Activated T-cell treated with anti-CD3 and anti-CD28 coated beads for 4 hours (primary cell): ENCODE measurements around the gene PAQR6.

Experiments
- DNase-seq: peaks from one replicate; pipeline ENCODE4 v3.0.0-alpha.2; 2020

PAQR6 gene

GRCh38 chr1:156247460-156248322 lies at the start of gene PAQR6:
Gene PAQR6, minus strand, starts transcription at chr1:156248056. Its CDS starts 1,325 bp downstream, at chr1:156246731.
- no peak for DNase-seq

- DNase-seq, result peak; percentile 27
Measured at GRCh38 chr1:156295391-156295947, 47.6 kb upstream of the PAQR6 start, which contains the start of gene GLMP. Gene GLMP, minus strand, starts transcription at chr1:156295679. Its CDS starts 34 bp downstream, at chr1:156295645.

- DNase-seq, result no peak
Measured at GRCh38 chr1:156293895-156294294, 46.0 kb upstream of the PAQR6 start.

GRCh38 chr1:156293098-156293434 lies 45.2 kb upstream of the PAQR6 start:
- no peak for DNase-seq

GRCh38 chr1:156291226-156292061 lies 43.6 kb upstream of the PAQR6 start:
- DNase-seq, result no peak

GRCh38 chr1:156289857-156290256 lies 42.0 kb upstream of the PAQR6 start:
- DNase-seq, result no peak

GRCh38 chr1:156286061-156286460 lies 38.2 kb upstream of the PAQR6 start:
- DNase-seq, result no peak

- DNase-seq, result no peak
Measured at GRCh38 chr1:156285437-156285836, 37.6 kb upstream of the PAQR6 start.

- DNase-seq, result no peak
Measured at GRCh38 chr1:156284757-156285156, 36.9 kb upstream of the PAQR6 start.

GRCh38 chr1:156284112-156284511 lies 36.3 kb upstream of the PAQR6 start, which contains the start of gene TMEM79:
Gene TMEM79, plus strand, starts transcription at chr1:156284325. Its CDS starts 902 bp downstream, at chr1:156285227.
- DNase-seq, result no peak

GRCh38 chr1:156283521-156283920 lies 35.7 kb upstream of the PAQR6 start:
- DNase-seq, result no peak

GRCh38 chr1:156282479-156283222 lies 34.8 kb upstream of the PAQR6 start, which contains the start of gene SMG5:
Gene SMG5, minus strand, starts transcription at chr1:156282825. Its CDS starts 145 bp downstream, at chr1:156282680.
- DNase-seq, result peak; percentile 92

- DNase-seq, result no peak
Measured at GRCh38 chr1:156281693-156282478, 34.0 kb upstream of the PAQR6 start.

GRCh38 chr1:156281281-156281680 lies 33.4 kb upstream of the PAQR6 start:
- DNase-seq, result peak; percentile 35

GRCh38 chr1:156279837-156280236 lies 32.0 kb upstream of the PAQR6 start:
- no peak for DNase-seq

GRCh38 chr1:156276966-156277381 lies 29.1 kb upstream of the PAQR6 start:
- no peak for DNase-seq

- DNase-seq, result no peak
Measured at GRCh38 chr1:156276532-156276931, 28.7 kb upstream of the PAQR6 start.

GRCh38 chr1:156270314-156270713 lies 22.5 kb upstream of the PAQR6 start:
- DNase-seq, result no peak

GRCh38 chr1:156268336-156268735 lies 20.5 kb upstream of the PAQR6 start:
- no peak for DNase-seq

- DNase-seq, result no peak
Measured at GRCh38 chr1:156266051-156266450, 18.2 kb upstream of the PAQR6 start.

- no peak for DNase-seq
Measured at GRCh38 chr1:156263288-156263655, 15.4 kb upstream of the PAQR6 start.
